NB4 (cell line): Measurements from ENCODE around the gene ABHD17C.

Source experiments
- CTCF ChIP-seq: IDR thresholded peaks from one replicate; pipeline ENCODE4 v1.5.1; 2012; ENCODE audit warnings: low read depth, low read length
- MAX ChIP-seq: IDR thresholded peaks from 2 replicates; pipeline ENCODE4 v1.6.1; 2011; ENCODE audit warnings: low read depth, low read length
- POLR2A ChIP-seq: IDR thresholded peaks from 2 replicates; pipeline ENCODE4 v1.6.1; 2011; ENCODE audit warnings: mild to moderate bottlenecking; ENCODE audit not compliant: insufficient read length; ENCODE audit errors: extremely low read depth

- no peak for TF ChIP-seq CTCF
- TF ChIP-seq MAX: no peak
- no peak for TF ChIP-seq POLR2A
Observed at GRCh38 chr15:80750575-80750974, 55.5 kb downstream of the ABHD17C start.
